DND-41 (cell line): ENCODE data around the gene PHOSPHO1.

Experiments used
- ATAC-seq: fragments of 200-7000 bp; cut with Tn5 transposase; 3 replicates; pipeline ENCODE4 v1.9.1; 2021; ENCODE audit warnings: low read depth; ENCODE audit not compliant: insufficient read depth
- DNase-seq: peaks from one replicate; pipeline ENCODE4 v3.0.0-alpha.2; 2020
- H2AFZ ChIP-seq: 2 replicates; pipeline ENCODE4 v1.6.0; 2012; ENCODE audit warnings: low read depth, low read length
- H3K27ac ChIP-seq: 2 replicates; pipeline ENCODE4 v1.5.1; 2012; ENCODE audit warnings: low read length, inconsistent platforms
- H3K27me3 ChIP-seq: fragments of 200-600 bp; sonication (generic); 2 replicates; pipeline ENCODE4 v1.6.0; 2012; ENCODE audit warnings: low read length, mild to moderate bottlenecking, inconsistent platforms; ENCODE audit not compliant: insufficient read depth, poor library complexity
- H3K36me3 ChIP-seq: 2 replicates; pipeline ENCODE4 v1.5.1; 2012; ENCODE audit warnings: low read length, inconsistent platforms; ENCODE audit not compliant: insufficient read depth
- H3K4me1 ChIP-seq: 2 replicates; pipeline ENCODE4 v1.5.1; 2012; ENCODE audit warnings: mild to moderate bottlenecking, low read length; ENCODE audit not compliant: insufficient read depth
- H3K4me2 ChIP-seq: 2 replicates; pipeline ENCODE4 v1.6.0; 2012; ENCODE audit warnings: mild to moderate bottlenecking, moderate library complexity, low read length, inconsistent platforms; ENCODE audit not compliant: insufficient read depth
- H3K4me3 ChIP-seq, 2 experiments: fragments of 200-600 bp in 1 of 2; shearing (Covaris generic) in 1 of 2; 2 replicates each; pipeline ENCODE4 v1.5.1; 2012 to 2016; ENCODE audit warnings: inconsistent platforms in 2 of 2, low read length in 2 of 2, mild to moderate bottlenecking in 2 of 2, low read depth in 1 of 2, moderate library complexity in 1 of 2
- H3K79me2 ChIP-seq: 2 replicates; pipeline ENCODE4 v1.6.0; 2012; ENCODE audit warnings: low read length, inconsistent platforms; ENCODE audit not compliant: insufficient read depth
- H3K9ac ChIP-seq: 2 replicates; pipeline ENCODE4 v1.6.0; 2012; ENCODE audit warnings: low read depth, mild to moderate bottlenecking, inconsistent platforms, low read length, moderate library complexity
- H3K9me3 ChIP-seq: 2 replicates; pipeline ENCODE4 v1.5.1; 2012; ENCODE audit warnings: low read length, moderate library complexity, mild to moderate bottlenecking, inconsistent platforms; ENCODE audit not compliant: insufficient read depth, severe bottlenecking
- H4K20me1 ChIP-seq: 2 replicates; pipeline ENCODE4 v1.6.0; 2012; ENCODE audit warnings: low read length; ENCODE audit not compliant: insufficient read depth
- CTCF ChIP-seq: IDR thresholded peaks from 2 replicates; pipeline ENCODE4 v1.5.1; 2012; ENCODE audit warnings: borderline replicate concordance, low read length, moderate library complexity, mild to moderate bottlenecking; ENCODE audit not compliant: poor library complexity, severe bottlenecking; ENCODE audit errors: extremely low read depth
- EZH2 ChIP-seq: IDR thresholded peaks from 3 replicates; pipeline ENCODE4 v1.6.1; 2012; ENCODE audit warnings: borderline replicate concordance, low read depth, mild to moderate bottlenecking, moderate library complexity, low read length, inconsistent platforms; ENCODE audit not compliant: severe bottlenecking

The PHOSPHO1 gene

GRCh38 chr17:49239963-49240362, 9.4 kb upstream of the PHOSPHO1 start:
- Histone ChIP-seq H3K9ac (no peak overlapping the region), H3K4me2 (no peak overlapping the region), H2AFZ (no peak overlapping the region), H3K36me3 (no peaks in the 10 kb centered on the region), H4K20me1 (no peaks in the 10 kb centered on the region), H3K4me3 (no peak overlapping the region), H3K9me3 (no peaks in the 10 kb centered on the region), H3K79me2 (no peaks in the 10 kb centered on the region), H3K27me3 (no peaks in the 10 kb centered on the region), H3K27ac (no peak overlapping the region), H3K4me1 (no peaks in the 10 kb centered on the region)
- TF ChIP-seq CTCF (no peak), EZH2 (no peak)
- ATAC-seq (no peak), DNase-seq (no peak)

- Histone ChIP-seq H3K9ac (no peak overlapping the region), H3K9me3 (no peaks in the 10 kb centered on the region), H4K20me1 (no peaks in the 10 kb centered on the region), H3K27me3 (peaks cover 7% of the 10 kb centered on the region), H3K36me3 (no peaks in the 10 kb centered on the region), H3K4me3 (no peak overlapping the region), H3K27ac (no peak overlapping the region), H3K79me2 (no peaks in the 10 kb centered on the region), H3K4me2 (no peak overlapping the region), H3K4me1 (peaks cover 5% of the 10 kb centered on the region), H2AFZ (no peak overlapping the region)
- DNase-seq (no peak), ATAC-seq (no peak)
- TF ChIP-seq EZH2 (no peak), CTCF (no peak)
These were observed 5.3 kb upstream of the PHOSPHO1 start for GRCh38 chr17:49235896-49236295.

- Histone ChIP-seq H3K4me1 (peaks cover 14% of the 10 kb centered on the region), H3K4me3 (no peak overlapping the region)
- DNase-seq: no peak
These were observed 4.0 kb upstream of the PHOSPHO1 start for GRCh38 chr17:49234509-49235080.

More at GRCh38 chr17:49234509-49235080, 4.0 kb upstream of the PHOSPHO1 start:
- no peaks in the 10 kb centered on the region for H3K9me3 ChIP-seq
- no peaks in the 10 kb centered on the region for H3K36me3 ChIP-seq
- H3K4me2 ChIP-seq: no peak overlapping the region
- TF ChIP-seq CTCF: no peak
- no peak for TF ChIP-seq EZH2
- ATAC-seq: no peak
- H3K79me2 ChIP-seq: no peaks in the 10 kb centered on the region
- H3K27ac ChIP-seq: no peak overlapping the region
- no peaks in the 10 kb centered on the region for H4K20me1 ChIP-seq
- no peak overlapping the region for H3K9ac ChIP-seq
- H2AFZ ChIP-seq: no peak overlapping the region
- peaks cover 15% of the 10 kb centered on the region for H3K27me3 ChIP-seq
